Measurements from ENCODE around the gene RARG.

RARG gene

GRCh38 chr12:53173085-53173715 lies 58.8 kb downstream of the RARG start (continued):
- TF ChIP-seq ZNF639 (tag by site-specific recombination; IDR thresholded peaks at IDR 0.05) (no peak), PRDM1 (tag by site-specific recombination; IDR thresholded peaks at IDR 0.05) (peak; percentile 92), SP2 (tag by site-specific recombination; IDR thresholded peaks at IDR 0.05) (no peak), ZNF24 (tag by site-specific recombination; IDR thresholded peaks at IDR 0.05) (no peak), ZIC2 (tag by site-specific recombination; IDR thresholded peaks at IDR 0.05) (peak; percentile 45), ZSCAN23 (tag by site-specific recombination; IDR thresholded peaks at IDR 0.05) (no peak), ZNF548 (tag by site-specific recombination; IDR thresholded peaks at IDR 0.05) (no peak), IKZF3 (tag by site-specific recombination; IDR thresholded peaks at IDR 0.05) (0 out of 2 replicates have a peak, but pooled peaks have one; percentile 12), ZNF792 (tag by site-specific recombination; IDR thresholded peaks at IDR 0.05) (no peak), ZNF670 (tag by site-specific recombination; IDR thresholded peaks at IDR 0.05; ENCODE audit: low read depth) (no peak), ZEB2 (tag by site-specific recombination; IDR thresholded peaks at IDR 0.05) (no peak), ZNF521 (tag by site-specific recombination; IDR thresholded peaks at IDR 0.05) (no peak), ZBTB21 (tag by site-specific recombination; IDR thresholded peaks at IDR 0.05) (0 out of 2 replicates have a peak, but pooled peaks have one; percentile 16), ZNF211 (tag by site-specific recombination; IDR thresholded peaks at IDR 0.05; ENCODE audit: low read depth) (no peak), ZNF280D (tag by site-specific recombination; IDR thresholded peaks at IDR 0.05) (no peak), KLF9 (tag by site-specific recombination; IDR thresholded peaks at IDR 0.05; ENCODE audit: low read depth) (no peak), ZNF76 (tag by site-specific recombination; IDR thresholded peaks at IDR 0.05; ENCODE audit: borderline replicate concordance, low read depth) (no peak), SETDB1 (IDR thresholded peaks at IDR 0.05; ENCODE audit: insufficient read length, low read length) (no peak), TSHZ1 (tag by site-specific recombination; IDR thresholded peaks at IDR 0.05; ENCODE audit: borderline replicate concordance) (no peak), ZNF311 (tag by site-specific recombination; IDR thresholded peaks at IDR 0.05; ENCODE audit: borderline replicate concordance) (no peak), PRDM2 (tag by site-specific recombination; IDR thresholded peaks at IDR 0.05; ENCODE audit: borderline replicate concordance) (no peak), ZNF324 (tag by site-specific recombination; IDR thresholded peaks at IDR 0.05) (no peak), ZNF544 (tag by site-specific recombination; IDR thresholded peaks at IDR 0.05) (no peak)

Measured in HEK293 (cell line).